HCT116 (cell line): ENCODE data around the gene ZNF502. TPM values are rescaled to one million over a fixed set of nuclear protein-coding genes. Genes with fewer than 3 reads are reported as not detected.

Experiments
- ATAC-seq: fragments of 200-7000 bp; cut with Tn5 transposase; 2 replicates; pipeline ENCODE4 v1.9.1; 2020; ENCODE audit warnings: mild to moderate bottlenecking, moderate library complexity
- BruUV-seq: library from RNA; stranded (reverse); fragments of 400-500 nt; replicated peaks from 2 replicates; lab custom pipeline; 2021; lab: Mats Ljungman, UMichigan
- CTCF ChIA-PET: fragments of 300-600 bp; sonication (Branson Sonifier 250); formaldehyde crosslinking; loops from one replicate; lab custom pipeline; 2021; ENCODE audit warnings: antibody characterized with exemption; lab: Charles Lee
- POLR2A ChIA-PET: fragments of 300-600, 350-600 bp; sonication (Branson Sonifier 250); formaldehyde crosslinking; loops from one replicate; lab custom pipeline; 2021; ENCODE audit warnings: antibody characterized with exemption; lab: Charles Lee
- RAD21 ChIA-PET, 2 experiments: fragments of 300-600 bp; sonication (Branson Sonifier 250); formaldehyde crosslinking; loops; one replicate each; lab custom pipeline; 2023; ENCODE audit warnings: low total read pairs in 2 of 2; ENCODE audit not compliant: uncharacterized antibody in 2 of 2, unreplicated experiment in 2 of 2, low non-redundant PET in 1 of 2; lab: Charles Lee
- DNase-seq: peaks from one replicate; pipeline ENCODE4 v3.0.0-alpha.2; 2010; ENCODE audit warnings: low read depth, low spot score
- H2AFZ ChIP-seq: fragments of 200-600 bp; shearing (Covaris generic), sonication (generic); 2 replicates; pipeline ENCODE4 v1.6.1; 2017; ENCODE audit warnings: low read depth, mixed run types, mixed read lengths, antibody characterized with exemption, low read length; ENCODE audit not compliant: poor library complexity, severe bottlenecking
- H3K27ac ChIP-seq: 2 replicates; pipeline ENCODE4 v1.5.1; 2012; ENCODE audit warnings: low read depth, low read length
- H3K27me3 ChIP-seq: fragments of 200-600 bp; sonication (generic); 2 replicates; pipeline ENCODE4 v1.6.1; 2016; ENCODE audit warnings: mixed run types, low read length, mixed read lengths; ENCODE audit not compliant: insufficient read depth
- H3K36me3 ChIP-seq, 2 experiments: fragments of 200-500 bp in 1 of 2; fragments of 200-600 bp in 1 of 2; sonication (Bioruptor generic) in 1 of 2; sonication (generic) in 1 of 2; 2 replicates each; pipeline versions ENCODE4 v1.5.1 to v1.6.1; 2014 to 2016; ENCODE audit warnings: low read length in 2 of 2, inconsistent platforms in 1 of 2, mixed read lengths in 1 of 2, mixed run types in 1 of 2; ENCODE audit not compliant: insufficient read depth in 2 of 2, control insufficient read depth in 1 of 2
- H3K4me1 ChIP-seq, 2 experiments: fragments of 200-600 bp in 1 of 2; sonication (generic) in 1 of 2; 2 replicates each; pipeline versions ENCODE4 v1.5.1 to v1.6.1; 2012 to 2017; ENCODE audit warnings: low read length in 2 of 2, inconsistent platforms in 1 of 2, mild to moderate bottlenecking in 1 of 2, mixed read lengths in 1 of 2, mixed run types in 1 of 2, moderate library complexity in 1 of 2; ENCODE audit not compliant: insufficient read depth in 2 of 2, control insufficient read depth in 1 of 2
- H3K4me2 ChIP-seq: fragments of 200-600 bp; sonication (generic); 2 replicates; pipeline ENCODE4 v1.6.1; 2017; ENCODE audit warnings: mixed run types, low read length, mixed read lengths
- H3K4me3 ChIP-seq, 2 experiments: fragments of 200-600 bp in 1 of 2; sonication (generic) in 1 of 2; replicated peaks in 1 of 2; 2 replicates each; pipeline ENCODE4 v1.5.1; 2011 to 2016; ENCODE audit warnings: low read length in 2 of 2, control low read depth in 1 of 2, low read depth in 1 of 2, mild to moderate bottlenecking in 1 of 2, mixed read lengths in 1 of 2, mixed run types in 1 of 2
- H3K79me2 ChIP-seq: fragments of 200-600 bp; sonication (generic); 2 replicates; pipeline ENCODE4 v1.6.1; 2017; ENCODE audit warnings: mild to moderate bottlenecking, mixed run types, low read length, moderate library complexity, mixed read lengths; ENCODE audit not compliant: insufficient read depth
- H3K9ac ChIP-seq: fragments of 200-600 bp; sonication (generic); 2 replicates; pipeline ENCODE4 v1.6.1; 2016; ENCODE audit warnings: low read length, mixed read lengths
- H3K9me2 ChIP-seq: fragments of 200-600 bp; sonication (generic), shearing (Covaris generic); 2 replicates; pipeline ENCODE4 v1.6.1; 2017; ENCODE audit warnings: mixed run types, mild to moderate bottlenecking, moderate library complexity; ENCODE audit not compliant: insufficient read depth
- H3K9me3 ChIP-seq, 2 experiments: fragments of 200-500 bp in 1 of 2; fragments of 200-600 bp in 1 of 2; sonication (Bioruptor generic) in 1 of 2; sonication (generic) in 1 of 2; 2 replicates each; pipeline ENCODE4 v1.6.1; 2014 to 2017; ENCODE audit warnings: low read length in 2 of 2, mixed read lengths in 2 of 2, inconsistent platforms in 1 of 2, low read depth in 1 of 2, mild to moderate bottlenecking in 1 of 2, mixed run types in 1 of 2, moderate library complexity in 1 of 2; ENCODE audit not compliant: control insufficient read depth in 1 of 2, insufficient read depth in 1 of 2
- H4K20me1 ChIP-seq: fragments of 200-600 bp; sonication (generic), shearing (Covaris generic); 2 replicates; pipeline ENCODE4 v1.6.1; 2017; ENCODE audit warnings: mixed run types, mild to moderate bottlenecking, moderate library complexity; ENCODE audit not compliant: insufficient read depth
- CEBPB ChIP-seq: IDR thresholded peaks from 2 replicates; pipeline ENCODE4 v1.6.1; 2012; ENCODE audit warnings: low read depth
- CTCF ChIP-seq, 3 experiments: fragments of 200-600 bp in 1 of 3; sonication (generic) in 1 of 3; IDR thresholded peaks in 2 of 3; conservative IDR thresholded peaks in 1 of 3; 2 replicates each; pipeline ENCODE4 v1.5.1; 2012 to 2017; ENCODE audit warnings: low read depth in 2 of 3, low read length in 2 of 3, antibody characterized with exemption in 1 of 3, borderline replicate concordance in 1 of 3, control low read depth in 1 of 3, mild to moderate bottlenecking in 1 of 3, mixed read lengths in 1 of 3, mixed run types in 1 of 3, moderate library complexity in 1 of 3; ENCODE audit not compliant: insufficient read depth in 1 of 3
- EGR1 ChIP-seq: IDR thresholded peaks from 2 replicates; pipeline ENCODE4 v1.6.1; 2012; ENCODE audit warnings: low read depth
- EZH2 ChIP-seq: fragments of 200-600 bp; sonication (generic); IDR thresholded peaks from 2 replicates; pipeline ENCODE4 v1.6.1; 2017; ENCODE audit warnings: antibody characterized with exemption, mixed run types
- EZH2phosphoT487 ChIP-seq: fragments of 200-600 bp; IDR thresholded peaks from 2 replicates; pipeline ENCODE4 v1.6.1; 2018; ENCODE audit warnings: antibody characterized with exemption, borderline replicate concordance
- FOSL1 ChIP-seq: IDR thresholded peaks from 2 replicates; pipeline ENCODE4 v1.6.1; 2012; ENCODE audit warnings: low read depth
- MAX ChIP-seq: IDR thresholded peaks from 2 replicates; pipeline ENCODE4 v1.6.1; 2012
- SP1 ChIP-seq: IDR thresholded peaks from 2 replicates; pipeline ENCODE4 v1.6.1; 2012; ENCODE audit warnings: low read depth
- TCF7L2 ChIP-seq: IDR thresholded peaks from 2 replicates; pipeline ENCODE4 v1.7.0; 2011; ENCODE audit warnings: borderline replicate concordance, inconsistent platforms; ENCODE audit not compliant: insufficient read depth, insufficient read length; ENCODE audit errors: extremely low read depth
- intact Hi-C: fragments of 100-400 bp; cut with micrococcal nuclease; formaldehyde crosslinking; loops from 2 replicates; pipeline ENCODE4 v1.10.0; 2022
- total RNA-seq: library from RNA; stranded (reverse); gene quantifications from one replicate; pipeline ENCODE4 v1.2.1, GENCODE V29; 2021; ENCODE audit not compliant: unreplicated experiment

ZNF502 gene
- total RNA-seq, 1 experiment from 2014 or later: 1.5 TPM

GRCh38 chr3:44762690-44763089 lies 50.2 kb downstream of the ZNF502 start:
- no peak for DNase-seq
- ATAC-seq: no peak
- H3K27me3 ChIP-seq: no peaks in the 10 kb centered on the region
- H3K4me1 ChIP-seq: peaks cover 7 to 10% of the 10 kb centered on the region in 2 experiments; a peak in 2 of 4 replicates
- peak overlapping the region; percentile 82 for H3K4me2 ChIP-seq
- no peaks in the 10 kb centered on the region for H3K9me2 ChIP-seq
- H3K4me3 ChIP-seq: peak overlapping the region; percentile 81 to 93
- H2AFZ ChIP-seq: no peak overlapping the region
- intact Hi-C loops: loop anchor here (5.0 to 10.0 kb wide), 3 partner anchors 202 to 268 kb away; no protein-coding TSS in a partner anchor
- H3K36me3 ChIP-seq: peaks cover 0 to 37% of the 10 kb centered on the region in 2 experiments; a peak in 2 of 4 replicates
- RAD21 ChIA-PET: no interaction called here
- H3K9ac ChIP-seq: peak overlapping the region; percentile 76
- CTCF ChIA-PET: no interaction called here
- no TSS peak for BruUV-seq
- POLR2A ChIA-PET: no interaction called here
- peaks cover 6 to 8% of the 10 kb centered on the region in 2 experiments; a peak in 3 of 4 replicates for H3K9me3 ChIP-seq
- H4K20me1 ChIP-seq: no peaks in the 10 kb centered on the region
- peaks cover 86% of the 10 kb centered on the region for H3K79me2 ChIP-seq
- H3K27ac ChIP-seq: peak overlapping the region; percentile 77; the same call in 1 of the 2 replicates
- TF ChIP-seq EZH2phosphoT487 (no peak), FOSL1 (no peak), MAX (no peak), CEBPB (no peak), SP1 (no peak), CTCF (IDR thresholded peaks at IDR 0.05 in 2 of 3, conservative IDR thresholded peaks at IDR 0.05 in 1 of 3; ENCODE audit: borderline replicate concordance in 1 of 3, insufficient read depth in 1 of 3, low read depth in 2 of 3, low read length in 2 of 3) (no peak), TCF7L2 (no peak), EZH2 (no peak), EGR1 (no peak)
